ENCODE data around the gene ZFP1.

DNA sequence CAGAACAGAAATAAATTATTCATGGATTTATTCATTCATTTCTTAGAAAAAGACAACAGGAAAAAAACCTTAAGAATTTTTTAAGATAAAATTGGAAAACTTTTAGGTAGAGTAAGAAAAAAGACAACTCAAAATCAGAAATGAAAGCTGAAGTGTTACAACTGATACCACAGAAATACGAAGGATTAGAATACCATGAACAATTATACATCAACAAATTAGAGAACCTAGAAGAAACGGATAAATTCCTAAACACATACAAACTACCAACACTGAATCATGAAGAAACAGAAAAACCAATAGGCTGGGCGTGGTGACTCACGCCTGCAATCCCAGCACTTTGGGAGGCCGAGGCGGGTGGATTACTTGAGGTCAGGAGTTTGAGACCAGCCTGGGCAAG lies 30.9 kb downstream of the ZFP1 start:
- no peak for TF ChIP-seq POLR2A (IDR thresholded peaks at IDR 0.05; ENCODE audit: low read depth, low read length)
- no peak for TF ChIP-seq POLR2AphosphoS5 (IDR thresholded peaks at IDR 0.05; ENCODE audit: low read depth, low read length)
- no peak for TF ChIP-seq TAF1 (IDR thresholded peaks at IDR 0.05; ENCODE audit: borderline replicate concordance, low read depth, low read length)
